Esophagus muscularis mucosa (tissue), 4 donors: Measurements from ENCODE around the gene SLC25A10.

Source experiments
- CTCF ChIP-seq, 3 experiments: fragments of 200-600 bp in 2 of 3; fragments of 450-650 bp in 1 of 3; sonication (generic) in 2 of 3; IDR thresholded peaks; one replicate each; pipeline ENCODE4 v1.5.1; 2017 to 2019; ENCODE audit warnings: antibody characterized with exemption in 3 of 3, mild to moderate bottlenecking in 2 of 3, moderate library complexity in 1 of 3
- EP300 ChIP-seq: sonication (generic); formaldehyde crosslinking; IDR thresholded peaks from one replicate; pipeline ENCODE4 v1.6.1; 2017; ENCODE audit warnings: antibody characterized with exemption
- POLR2A ChIP-seq: fragments of 450-650 bp; IDR thresholded peaks from one replicate; pipeline ENCODE4 v1.6.1; 2017; ENCODE audit warnings: antibody characterized with exemption, moderate library complexity, mild to moderate bottlenecking, low read depth
- POLR2AphosphoS5 ChIP-seq, 2 donors: sonication (generic); formaldehyde crosslinking; IDR thresholded peaks; one replicate each; pipeline ENCODE4 v1.6.1; 2017; ENCODE audit warnings: antibody characterized with exemption in 2 of 2

- TF ChIP-seq POLR2A (no peak), CTCF (IDR thresholded peaks at IDR 0.05) (no peak), POLR2AphosphoS5 (IDR thresholded peaks at IDR 0.05) (no peak), EP300 (no peak)
Measured at GRCh38 chr17:81706232-81706611, 5.9 kb upstream of the SLC25A10 start.
